Large intestine (tissue), 3 donors: ENCODE results near the gene LGMN. TPM values are rescaled to one million over a fixed set of nuclear protein-coding genes. Genes with fewer than 3 reads are reported as not detected.
A peak's percentile ranks its signal among the peaks of the same experiment; 100 is the strongest.

Experiments
- DNase-seq, 2 donors: peaks; one replicate each; pipeline versions ENCODE4 v3.0.0 to v3.0.0-alpha.2; 2013
- H3K27ac ChIP-seq: one replicate; pipeline ENCODE4 v1.5.1; 2013; ENCODE audit warnings: low read length
- H3K27me3 ChIP-seq: 2 replicates; pipeline ENCODE4 v1.6.1; 2013; ENCODE audit warnings: low read length; ENCODE audit not compliant: control insufficient read depth, insufficient read depth
- H3K36me3 ChIP-seq: 2 replicates; pipeline ENCODE4 v1.6.1; 2013; ENCODE audit warnings: low read length; ENCODE audit not compliant: control insufficient read depth, insufficient read depth
- H3K4me1 ChIP-seq: one replicate; pipeline ENCODE4 v1.6.1; 2013; ENCODE audit warnings: low read length; ENCODE audit not compliant: control insufficient read depth, insufficient read depth
- H3K4me3 ChIP-seq: one replicate; pipeline ENCODE4 v1.5.1; 2013; ENCODE audit warnings: low read length
- H3K9me3 ChIP-seq: one replicate; pipeline ENCODE4 v1.6.1; 2013; ENCODE audit warnings: mild to moderate bottlenecking, low read depth, low read length, moderate library complexity; ENCODE audit not compliant: control insufficient read depth
- WGBS: methylation state at CpG from one replicate; pipeline ENCODE4 v1.1.5; 2013; ENCODE audit warnings: low lambda C conversion rate; ENCODE audit not compliant: insufficient coverage; 5-methylcytosine and 5-hydroxymethylcytosine counted together
- polyA plus RNA-seq: library from polyadenylated mRNA; unstranded; fragments of 120-200 nt; gene quantifications from one replicate; pipeline ENCODE4 v1.2.1, GENCODE V29; 2013

LGMN gene
- polyA plus RNA-seq, 1 donor: 269 TPM

- WGBS: 72% methylated on average over 8 of the region's 14 CpGs
- Histone ChIP-seq H3K4me1 (peaks cover 7% of the 10 kb centered on the region), H3K27me3 (no peaks in the 10 kb centered on the region), H3K36me3 (peaks cover 59% of the 10 kb centered on the region), H3K9me3 (no peaks in the 10 kb centered on the region), H3K4me3 (no peak overlapping the region), H3K27ac (no peak overlapping the region)
- DNase-seq: no peak
Observed at GRCh38 chr14:92729634-92730358, 18.6 kb downstream of the LGMN start.

GRCh38 chr14:92728759-92729364 lies 19.6 kb downstream of the LGMN start:
- Histone ChIP-seq H3K27ac (no peak overlapping the region), H3K4me3 (no peak overlapping the region), H3K27me3 (no peaks in the 10 kb centered on the region), H3K36me3 (peaks cover 63% of the 10 kb centered on the region), H3K4me1 (peaks cover 7% of the 10 kb centered on the region), H3K9me3 (no peaks in the 10 kb centered on the region)
- DNase-seq: no peak
- WGBS: no CpG with 5 or more reads among the region's 8 CpGs

DNA sequence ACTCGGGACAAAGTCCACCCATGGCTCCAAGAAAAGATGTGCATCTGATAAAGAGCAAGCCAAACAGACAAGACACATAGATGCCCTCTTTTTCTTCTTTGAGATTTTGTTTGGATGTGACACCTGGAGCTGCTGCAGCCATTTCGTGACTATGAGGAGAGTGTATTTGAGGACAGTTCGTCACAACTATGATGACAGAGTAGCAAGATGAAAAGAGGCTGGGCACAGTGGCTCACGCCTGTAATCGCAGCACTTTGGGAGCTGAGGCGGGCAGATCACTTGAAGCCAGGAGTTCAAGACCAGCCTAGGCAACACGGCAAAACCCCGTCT lies 21.5 kb downstream of the LGMN start:
- Histone ChIP-seq H3K4me3 (no peak overlapping the region), H3K4me1 (peaks cover 7% of the 10 kb centered on the region), H3K9me3 (no peaks in the 10 kb centered on the region), H3K27ac (peak overlapping the region; percentile 70), H3K27me3 (no peaks in the 10 kb centered on the region), H3K36me3 (peaks cover 55% of the 10 kb centered on the region)
- no peak for DNase-seq
- 63% methylated on average over 1 of the region's 8 CpGs for WGBS

DNA sequence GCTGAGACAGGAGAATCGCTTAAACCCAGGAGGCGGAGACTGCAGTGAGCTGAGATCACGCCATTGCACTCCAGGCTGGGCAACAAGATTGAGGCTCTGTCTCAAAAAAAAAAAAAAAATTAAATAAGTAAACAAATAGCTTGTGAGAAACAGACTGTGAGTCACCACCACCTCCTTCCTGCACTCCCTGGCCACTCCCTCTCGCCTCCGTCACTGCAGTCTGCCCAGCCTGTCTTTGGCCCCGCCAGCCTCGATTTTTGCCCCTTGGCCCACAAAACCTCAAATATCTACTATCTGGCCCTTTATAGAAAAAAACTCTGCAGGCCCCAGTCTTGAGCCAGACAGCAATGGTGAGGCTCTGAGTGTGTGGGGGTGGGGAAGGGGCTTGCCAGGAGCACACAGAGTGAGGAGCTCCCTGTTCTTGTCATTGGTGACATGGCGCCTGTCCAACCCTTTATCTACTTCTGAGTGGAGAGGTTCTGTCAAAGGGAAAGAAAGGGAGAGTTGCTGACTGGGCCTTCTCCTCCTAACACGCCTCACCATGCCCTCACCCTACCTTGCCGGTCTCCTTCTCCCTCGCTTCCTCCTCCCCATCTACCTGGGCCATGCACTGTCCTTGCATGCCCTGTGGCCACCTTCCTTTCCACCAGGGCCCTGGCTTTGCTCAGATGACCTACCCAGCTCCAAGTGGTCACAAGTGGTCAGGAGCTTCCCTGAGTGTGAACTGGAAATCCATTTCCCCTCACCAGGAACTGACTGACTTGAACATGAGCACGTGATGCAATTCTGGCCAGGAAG lies 22.1 kb downstream of the LGMN start:
- H3K27me3 ChIP-seq: no peaks in the 10 kb centered on the region
- H3K9me3 ChIP-seq: no peaks in the 10 kb centered on the region
- DNase-seq: peak; percentile 47 to 73
- H3K36me3 ChIP-seq: peaks cover 50% of the 10 kb centered on the region
- peak overlapping the region; percentile 70 for H3K27ac ChIP-seq
- H3K4me1 ChIP-seq: peaks cover 7% of the 10 kb centered on the region
- no peak overlapping the region for H3K4me3 ChIP-seq
- 52% methylated on average over 3 of the region's 12 CpGs for whole genome bisulfite sequencing

DNA sequence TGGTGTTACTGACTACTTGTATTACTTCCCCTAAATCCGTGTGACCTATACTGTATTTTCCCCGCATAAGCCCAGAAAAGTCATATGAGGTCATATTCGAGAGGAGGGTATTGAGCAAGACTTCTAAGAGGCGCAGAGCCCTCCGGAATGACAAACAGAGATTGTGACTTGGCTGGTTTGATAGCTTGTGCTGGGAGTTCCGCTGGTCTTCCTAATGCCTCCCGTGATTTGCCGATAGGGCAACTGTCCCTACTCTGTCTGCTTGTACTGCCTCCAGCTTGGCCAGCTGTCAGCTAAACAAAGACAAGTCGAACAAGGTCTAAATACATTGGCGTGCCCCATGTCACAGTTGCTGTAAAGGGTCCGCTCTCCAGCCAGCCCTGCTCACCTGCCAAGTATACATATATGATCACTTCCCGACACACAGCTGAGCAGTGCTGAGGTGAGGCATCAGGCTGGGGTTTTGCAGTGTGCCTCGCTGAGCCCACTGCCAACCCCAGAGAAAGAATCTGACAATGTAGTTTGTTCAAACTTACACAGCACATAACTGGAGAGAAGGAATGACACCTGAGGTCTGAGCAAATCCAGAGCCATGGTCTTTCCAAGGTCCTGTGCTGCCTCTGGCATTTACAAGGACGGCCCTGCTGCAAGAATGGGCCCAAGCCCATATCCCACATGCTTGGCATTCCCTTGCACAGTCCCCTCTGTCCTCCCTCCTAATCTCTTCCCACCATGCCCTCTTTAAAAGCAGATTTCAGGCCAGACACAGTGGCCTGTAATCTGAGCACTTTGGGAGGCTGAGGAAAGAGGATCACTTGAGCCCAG lies 23.7 kb downstream of the LGMN start:
- no CpG with 5 or more reads among the region's 14 CpGs for WGBS

GRCh38 chr14:92719890-92720323 lies 28.5 kb downstream of the LGMN start:
- DNase-seq: peak; percentile 66 to 88
- no CpG with 5 or more reads among the region's 5 CpGs for WGBS
- peak overlapping the region; percentile 76 for H3K27ac ChIP-seq
- H3K36me3 ChIP-seq: peaks cover 36% of the 10 kb centered on the region
- no peaks in the 10 kb centered on the region for H3K9me3 ChIP-seq
- peaks cover 15% of the 10 kb centered on the region for H3K4me1 ChIP-seq
- H3K4me3 ChIP-seq: no peak overlapping the region
- H3K27me3 ChIP-seq: no peaks in the 10 kb centered on the region

More for the DNA sequence above, 23.7 kb downstream of the LGMN start:
- H3K4me3 ChIP-seq: no peak overlapping the region
- H3K9me3 ChIP-seq: no peaks in the 10 kb centered on the region
- H3K36me3 ChIP-seq: peaks cover 47% of the 10 kb centered on the region
- no peaks in the 10 kb centered on the region for H3K27me3 ChIP-seq
- H3K4me1 ChIP-seq: peaks cover 19% of the 10 kb centered on the region
- H3K27ac ChIP-seq: peak overlapping the region; percentile 3
- peak; percentile 26 to 73 for DNase-seq

GRCh38 chr14:92719421-92719820 lies 29.0 kb downstream of the LGMN start:
- DNase-seq: no peak
- no peak overlapping the region for H3K4me3 ChIP-seq
- no peaks in the 10 kb centered on the region for H3K27me3 ChIP-seq
- H3K9me3 ChIP-seq: no peaks in the 10 kb centered on the region
- peak overlapping the region; percentile 76 for H3K27ac ChIP-seq
- H3K36me3 ChIP-seq: peaks cover 36% of the 10 kb centered on the region
- peaks cover 15% of the 10 kb centered on the region for H3K4me1 ChIP-seq
- WGBS: no CpG with 5 or more reads among the region's 2 CpGs

- Histone ChIP-seq H3K27ac (no peak overlapping the region), H3K27me3 (no peaks in the 10 kb centered on the region), H3K9me3 (no peaks in the 10 kb centered on the region), H3K4me3 (no peak overlapping the region), H3K36me3 (peaks cover 40% of the 10 kb centered on the region), H3K4me1 (peaks cover 15% of the 10 kb centered on the region)
- WGBS: no CpG with 5 or more reads among the region's 8 CpGs
- DNase-seq: no peak
Observed at GRCh38 chr14:92718664-92719063, 29.8 kb downstream of the LGMN start.

DNA sequence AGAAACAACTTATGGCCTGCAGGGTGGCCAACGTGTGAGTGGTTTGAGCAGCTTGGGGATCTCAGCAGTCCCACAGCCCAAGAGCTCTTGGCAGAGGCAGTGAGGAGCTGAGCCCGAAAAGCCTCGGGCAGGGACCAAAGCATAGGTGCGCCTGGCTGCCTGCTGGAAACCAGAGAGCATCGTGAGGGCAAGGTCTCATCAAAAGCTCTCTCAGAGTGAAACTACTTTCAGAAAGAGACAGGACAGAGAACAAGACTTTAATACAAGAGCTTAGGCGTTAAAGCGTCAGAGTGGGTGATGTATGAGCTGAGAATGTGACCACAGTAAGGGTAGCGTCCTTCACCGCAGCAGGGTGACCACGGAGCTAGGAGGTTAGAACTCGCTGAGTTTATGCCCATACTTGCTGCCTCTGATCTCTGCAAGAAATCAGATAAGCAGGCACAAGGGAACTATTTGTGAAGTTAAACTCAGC lies 30.8 kb downstream of the LGMN start:
- Histone ChIP-seq H3K4me3 (no peak overlapping the region), H3K4me1 (peaks cover 15% of the 10 kb centered on the region), H3K27me3 (no peaks in the 10 kb centered on the region), H3K27ac (no peak overlapping the region), H3K9me3 (no peaks in the 10 kb centered on the region), H3K36me3 (peaks cover 50% of the 10 kb centered on the region)
- no CpG with 5 or more reads among the region's 11 CpGs for WGBS
- DNase-seq: no peak

DNA sequence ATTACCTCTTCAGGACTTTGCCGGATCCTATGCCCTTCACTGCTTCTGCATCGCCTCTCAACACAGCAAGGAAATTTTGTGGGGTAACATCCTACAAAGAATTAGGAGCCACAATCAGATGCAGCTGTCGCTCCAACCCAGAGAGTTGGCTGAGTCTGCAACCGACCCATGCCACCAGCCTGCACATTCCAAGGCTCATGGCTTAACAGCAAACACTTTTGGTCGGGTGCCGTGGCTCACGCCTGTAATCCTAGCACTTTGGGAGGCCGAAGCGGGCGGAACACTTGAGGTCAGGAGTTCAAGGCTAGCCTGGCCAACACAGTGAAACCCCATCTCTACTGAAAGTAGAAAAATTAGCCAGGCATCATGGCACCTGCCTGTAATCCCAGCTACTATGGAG lies 32.3 kb downstream of the LGMN start:
- peaks cover 61% of the 10 kb centered on the region for H3K36me3 ChIP-seq
- no peak overlapping the region for H3K4me3 ChIP-seq
- DNase-seq: no peak
- H3K27me3 ChIP-seq: no peaks in the 10 kb centered on the region
- no peak overlapping the region for H3K27ac ChIP-seq
- H3K9me3 ChIP-seq: no peaks in the 10 kb centered on the region
- WGBS: no CpG with 5 or more reads among the region's 10 CpGs
- H3K4me1 ChIP-seq: peaks cover 15% of the 10 kb centered on the region
